GM18517 (cell line): ENCODE measurements around the gene OVOL2.
"Not testable (repeated sequence)": the region's sequence is repeated elsewhere in the genome, so short reads cannot be mapped to it uniquely, and the experiment has no call there.

Experiments
- ATAC-seq: cut with Tn5 transposase; IDR thresholded peaks from one replicate; pipeline ENCODE4 v1.9.1; 2021; ENCODE audit warnings: mild to moderate bottlenecking, moderate library complexity; ENCODE audit not compliant: unreplicated experiment

Gene OVOL2

DNA sequence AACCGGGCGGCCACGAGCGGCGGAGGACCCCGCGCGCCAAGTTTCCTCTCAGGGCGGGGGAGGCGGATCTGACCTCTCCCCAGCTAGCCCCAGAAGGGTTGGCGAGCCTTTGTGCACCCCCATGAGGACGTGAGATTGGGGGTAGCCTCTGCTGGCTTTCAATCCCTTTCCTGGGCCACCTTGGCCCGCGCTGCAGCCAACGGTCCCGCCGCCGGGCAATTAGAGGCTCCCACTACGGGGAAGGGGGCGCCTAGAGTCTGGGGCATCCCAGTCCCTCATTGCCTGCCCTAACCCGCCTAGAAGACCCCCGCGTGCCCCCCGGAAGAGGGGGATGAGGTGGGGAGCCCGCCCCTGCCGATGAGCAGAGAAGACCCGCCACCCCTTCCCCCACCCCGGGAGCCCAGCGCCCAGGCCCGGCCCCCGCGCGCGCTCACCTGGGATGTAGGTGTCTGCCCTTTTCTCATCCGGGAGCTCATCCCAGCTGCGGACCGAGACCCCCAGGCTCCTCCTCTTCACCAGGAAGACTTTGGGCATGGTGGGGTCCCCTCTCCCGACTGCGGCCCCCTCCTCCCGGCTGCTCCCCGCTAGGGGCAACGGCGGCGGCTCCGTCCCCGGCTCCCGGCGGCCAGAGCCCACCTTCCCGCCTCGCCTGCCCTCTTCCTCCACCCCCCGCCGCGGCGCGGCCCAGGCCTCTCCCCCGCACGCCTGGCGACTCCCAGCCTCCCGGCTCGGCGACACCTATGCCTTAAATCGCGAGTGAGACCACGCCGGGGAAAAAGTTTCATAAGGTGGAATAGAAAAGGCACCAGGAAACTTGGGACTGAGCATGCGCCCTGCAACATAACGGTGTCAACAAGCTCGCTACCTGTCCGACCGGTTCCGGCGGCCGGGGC lies at the start of gene OVOL2:
Gene OVOL2, minus strand, starts transcription at position 816 of the 893 bp plus-strand sequence. Its CDS starts 282 bp downstream, at position 534.
- ATAC-seq: no peak

DNA sequence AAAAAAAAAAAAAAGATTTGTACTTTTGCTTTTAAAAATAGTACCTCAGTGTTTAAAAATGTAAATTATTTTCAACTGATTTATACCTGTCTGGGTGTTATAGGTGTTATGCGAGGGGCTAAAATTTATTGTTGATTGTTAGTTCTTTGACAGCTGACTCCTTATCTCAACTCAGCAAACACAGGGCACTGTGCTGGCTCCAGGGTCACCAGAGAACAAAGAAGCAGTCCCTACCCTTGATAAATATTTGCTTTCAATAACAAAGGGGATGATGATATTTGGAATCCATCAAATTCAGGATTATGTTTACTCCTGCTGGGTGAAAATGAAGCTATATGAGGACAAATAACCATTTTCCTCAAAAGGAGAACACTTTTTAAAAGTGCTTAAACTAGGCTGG lies 45.8 kb upstream of the OVOL2 start:
- no peak for ATAC-seq

DNA sequence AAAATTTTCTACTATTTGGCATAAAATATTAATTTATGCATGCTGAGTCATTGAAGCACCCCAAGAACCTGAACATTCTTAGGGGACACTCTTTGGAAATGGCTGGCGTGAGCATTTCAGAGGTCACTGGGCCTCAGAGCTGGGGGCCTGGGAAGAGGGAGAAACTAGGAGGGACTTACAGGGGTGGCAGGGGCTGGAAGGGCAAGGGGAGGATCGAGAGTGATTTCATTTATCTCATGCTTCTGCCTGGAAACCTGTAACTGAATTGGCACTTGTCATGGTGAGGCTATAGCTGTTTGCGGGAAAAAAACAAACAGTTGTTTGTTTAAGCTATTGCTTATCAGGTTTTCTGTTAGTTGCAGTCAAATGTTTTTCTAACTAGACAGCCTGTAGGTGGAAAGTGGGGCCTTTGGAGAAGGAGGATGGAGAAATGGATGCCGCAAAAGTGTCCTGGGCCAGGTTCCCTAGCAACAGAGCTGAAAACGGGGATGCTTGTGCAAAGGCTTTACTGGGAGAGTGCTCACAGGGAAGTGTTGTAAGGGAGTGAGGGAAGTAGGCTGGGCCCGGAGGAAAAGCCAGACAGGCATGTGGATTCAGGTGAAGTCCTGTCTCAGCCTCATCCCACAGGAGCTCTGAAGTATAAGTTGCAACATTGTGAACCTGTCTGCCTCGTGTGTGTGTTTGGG lies 43.6 kb upstream of the OVOL2 start:
- ATAC-seq: no peak

DNA sequence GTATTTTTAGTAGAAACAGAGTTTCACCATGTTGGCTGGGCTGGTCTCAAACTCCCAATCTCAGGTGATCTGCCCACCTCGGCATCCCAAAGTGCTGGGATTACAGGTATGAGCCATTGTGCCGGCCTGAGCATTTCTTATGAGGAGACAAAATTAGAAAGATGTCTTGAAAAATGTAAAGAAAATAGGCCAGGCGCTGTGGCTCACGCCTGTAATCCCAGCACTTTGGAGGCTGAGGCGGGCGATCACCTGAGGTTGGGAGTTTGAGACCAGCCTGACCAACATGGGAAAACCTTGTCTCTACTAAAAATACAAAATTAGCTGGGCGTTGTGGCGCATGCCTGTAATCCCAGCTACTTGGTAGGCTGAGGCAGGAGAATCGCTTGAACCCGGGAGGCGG lies 42.9 kb upstream of the OVOL2 start:
- not testable (repeated sequence) for ATAC-seq

DNA sequence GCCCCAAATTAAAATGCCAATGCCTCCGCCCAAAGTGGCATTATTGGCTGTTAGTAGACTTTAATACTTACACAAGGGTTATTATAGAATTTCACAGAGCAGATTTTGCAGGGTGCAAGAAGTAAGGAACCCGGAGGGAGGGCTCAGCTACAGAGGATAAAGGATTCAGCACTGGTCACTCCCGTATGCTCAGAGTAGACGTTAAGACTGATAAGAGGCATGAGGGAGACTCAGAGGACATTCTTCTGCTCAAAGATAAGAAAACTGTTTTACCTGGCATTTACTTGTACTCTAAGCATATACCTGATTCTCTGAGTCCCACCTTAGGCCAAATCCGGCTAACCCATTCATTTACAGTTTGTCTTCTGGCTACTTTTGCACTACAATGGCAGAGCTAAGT lies 36.5 kb upstream of the OVOL2 start:
- no peak for ATAC-seq

DNA sequence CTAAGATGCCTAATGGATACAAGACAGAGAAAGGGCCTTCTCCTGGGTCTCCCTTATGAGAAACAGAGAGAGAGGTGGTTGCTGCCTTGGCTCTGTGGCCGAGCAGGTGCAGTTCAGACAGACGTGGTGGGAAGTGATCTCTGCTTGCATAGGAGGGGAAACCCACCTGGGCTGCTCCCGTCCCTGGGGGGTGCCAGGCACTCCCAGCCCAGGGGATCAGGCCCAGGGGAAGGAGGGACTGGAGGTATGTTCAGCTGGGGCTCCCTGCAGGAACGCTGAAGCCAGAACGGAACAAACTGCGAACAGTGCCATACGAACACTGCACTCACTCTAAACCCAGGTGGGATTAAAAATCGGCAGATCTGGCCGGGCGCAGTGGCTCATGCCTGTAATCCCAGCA lies 35.7 kb upstream of the OVOL2 start:
- ATAC-seq: no peak

DNA sequence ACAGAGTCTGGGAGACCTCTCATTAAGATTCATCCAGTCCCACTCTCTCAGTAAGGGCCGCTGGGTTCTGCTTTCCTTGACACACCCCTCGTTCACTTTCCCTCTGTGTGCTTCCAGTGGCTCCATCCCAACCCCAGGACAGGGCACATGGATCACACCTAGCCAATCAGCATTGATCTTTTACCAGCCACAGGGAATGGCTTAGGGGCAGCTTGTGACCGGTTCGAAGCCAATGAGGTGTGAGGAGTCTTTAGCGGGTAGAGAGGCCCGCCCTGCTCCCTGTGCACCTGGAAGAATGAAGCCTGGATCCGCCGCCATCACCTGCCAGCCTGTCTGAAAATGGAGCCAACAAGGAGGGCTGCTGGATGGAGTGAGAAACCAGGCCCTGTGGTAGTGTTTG lies 35.2 kb upstream of the OVOL2 start:
- no peak for ATAC-seq

DNA sequence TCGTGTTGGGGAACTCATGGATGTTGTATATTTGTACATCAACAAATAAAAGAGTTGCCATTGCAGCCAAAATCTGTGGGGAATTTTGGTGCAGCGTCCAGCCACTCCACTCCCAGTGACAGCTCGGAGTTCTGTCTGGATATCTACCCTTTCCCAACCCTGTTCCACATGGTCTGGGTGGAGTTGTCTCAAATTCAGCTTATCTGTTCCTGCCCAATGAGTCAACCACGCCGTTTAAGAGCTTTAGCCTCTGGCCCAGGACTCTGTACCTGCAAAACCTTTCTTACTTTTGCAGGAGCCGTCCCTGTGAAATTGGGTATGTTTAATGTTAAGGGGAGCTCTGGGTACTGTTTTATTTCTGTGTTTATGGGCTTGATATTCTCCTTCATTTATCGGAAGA lies 33.9 kb upstream of the OVOL2 start:
- ATAC-seq: no peak

DNA sequence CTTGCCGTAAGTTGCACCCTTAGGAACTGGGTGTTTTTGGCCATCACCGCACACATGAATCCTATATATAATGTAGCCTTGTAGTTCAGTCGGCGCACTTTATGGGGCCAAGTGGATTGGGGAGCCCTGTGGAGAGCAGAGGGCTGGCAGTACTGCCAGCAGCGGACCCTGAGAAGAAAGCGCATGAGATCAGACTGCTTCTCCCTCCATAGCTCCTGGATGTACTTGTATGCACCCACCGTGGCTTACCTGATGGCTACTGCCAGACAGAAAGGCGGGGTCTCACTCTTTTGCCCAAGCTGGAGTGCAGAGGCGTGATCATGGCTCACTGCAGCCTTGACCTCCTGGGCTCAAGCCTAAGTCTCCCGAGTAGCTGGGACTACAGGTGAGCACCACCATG lies 32.8 kb upstream of the OVOL2 start:
- no peak for ATAC-seq

DNA sequence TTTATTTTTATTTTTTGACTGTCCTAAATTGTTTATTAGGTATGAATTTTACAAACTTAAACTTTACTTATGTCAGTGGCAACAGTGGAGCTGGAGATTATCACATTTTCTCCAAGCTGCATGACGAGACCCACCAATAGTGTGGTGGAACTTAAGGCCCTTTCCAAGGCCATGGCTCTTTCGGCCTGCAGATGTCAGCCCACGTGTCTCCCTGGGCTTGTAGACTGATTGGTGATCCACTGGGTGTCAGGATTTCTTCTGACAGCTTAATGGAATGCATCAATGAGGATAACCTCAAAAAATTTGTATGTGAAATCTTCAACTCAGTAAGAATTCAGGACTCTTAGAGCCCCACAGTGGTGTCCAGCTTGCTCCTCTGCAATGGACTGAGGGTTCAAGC lies 32.3 kb upstream of the OVOL2 start:
- ATAC-seq: no peak

DNA sequence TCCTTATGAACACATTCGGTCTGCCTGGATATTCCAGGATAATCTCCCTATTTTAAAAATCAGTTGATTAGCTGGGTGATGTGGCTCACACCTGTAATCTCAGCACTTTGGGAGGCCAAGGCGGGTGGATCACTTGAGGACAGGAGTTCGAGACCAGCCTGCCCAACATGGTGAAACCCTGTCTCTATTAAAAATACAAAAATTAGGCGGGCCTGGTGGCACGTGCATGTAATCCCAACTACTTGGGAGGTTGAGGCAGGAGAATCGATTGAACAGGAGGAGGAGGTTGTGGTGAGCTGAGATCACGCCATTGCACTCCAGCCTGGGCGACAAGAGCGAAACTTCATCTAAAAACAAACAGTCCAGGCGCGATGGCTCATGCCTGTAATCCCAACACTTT lies 31.1 kb upstream of the OVOL2 start:
- ATAC-seq: not testable (repeated sequence)

DNA sequence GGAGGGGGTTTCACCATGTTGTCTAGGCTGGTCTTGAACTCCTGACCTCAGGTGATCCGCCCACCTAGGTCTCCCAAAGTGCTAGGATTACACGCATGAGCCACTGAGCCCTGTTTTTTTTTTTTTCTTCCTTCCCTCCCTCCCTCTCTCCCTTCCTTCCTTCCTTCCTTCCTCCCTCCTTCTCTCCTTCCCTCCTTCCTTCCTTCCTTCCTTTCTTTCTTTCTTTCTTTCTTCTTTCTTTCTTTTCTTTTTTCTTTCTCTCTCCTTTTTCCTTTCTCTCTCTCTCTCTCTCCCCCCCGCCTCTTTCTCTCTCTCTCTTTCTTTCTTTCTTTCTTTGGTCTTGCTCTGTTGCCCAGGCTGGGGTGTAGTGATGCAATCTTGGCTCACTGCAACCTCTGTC lies 30.6 kb upstream of the OVOL2 start:
- not testable (repeated sequence) for ATAC-seq

DNA sequence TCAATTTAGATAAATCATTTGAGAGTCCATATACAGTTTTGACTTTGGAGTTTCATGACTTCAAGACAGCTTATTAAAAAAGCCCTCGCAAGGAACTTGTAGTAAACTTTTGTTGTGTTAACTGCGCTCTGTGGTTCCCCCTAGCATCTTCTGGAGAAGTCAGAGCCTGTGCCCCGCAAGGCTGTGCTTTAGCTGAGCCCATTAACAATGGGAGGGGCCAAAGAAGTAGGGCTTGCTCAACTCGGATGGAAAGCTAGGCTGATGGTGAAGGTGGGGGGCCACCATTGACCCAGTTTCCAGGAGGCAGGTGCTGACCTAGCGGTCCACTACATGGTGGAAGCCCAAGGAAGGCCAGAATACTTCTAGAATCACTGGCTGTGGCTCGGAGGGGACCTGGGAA lies 29.3 kb upstream of the OVOL2 start:
- no peak for ATAC-seq

DNA sequence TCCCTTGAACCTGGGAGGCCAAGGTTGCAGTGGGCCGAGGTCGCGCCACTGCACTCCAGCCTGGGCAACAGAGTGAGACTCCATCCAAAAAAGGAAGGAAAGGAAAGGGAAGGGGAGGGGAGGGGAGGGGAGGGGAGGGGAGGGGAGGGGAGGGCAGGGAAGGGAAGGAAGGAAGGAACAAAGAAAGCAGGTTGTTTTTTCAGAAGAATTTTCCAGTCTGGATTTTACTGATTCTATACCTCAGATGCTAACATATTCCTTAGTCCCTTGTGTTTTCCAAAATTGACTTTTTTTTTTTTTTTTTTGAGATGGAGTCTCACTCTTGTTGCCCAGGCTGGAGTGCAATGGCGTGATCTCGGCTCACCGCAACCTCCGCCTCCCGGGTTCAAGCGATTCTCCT lies 23.1 kb upstream of the OVOL2 start:
- not testable (repeated sequence) for ATAC-seq

DNA sequence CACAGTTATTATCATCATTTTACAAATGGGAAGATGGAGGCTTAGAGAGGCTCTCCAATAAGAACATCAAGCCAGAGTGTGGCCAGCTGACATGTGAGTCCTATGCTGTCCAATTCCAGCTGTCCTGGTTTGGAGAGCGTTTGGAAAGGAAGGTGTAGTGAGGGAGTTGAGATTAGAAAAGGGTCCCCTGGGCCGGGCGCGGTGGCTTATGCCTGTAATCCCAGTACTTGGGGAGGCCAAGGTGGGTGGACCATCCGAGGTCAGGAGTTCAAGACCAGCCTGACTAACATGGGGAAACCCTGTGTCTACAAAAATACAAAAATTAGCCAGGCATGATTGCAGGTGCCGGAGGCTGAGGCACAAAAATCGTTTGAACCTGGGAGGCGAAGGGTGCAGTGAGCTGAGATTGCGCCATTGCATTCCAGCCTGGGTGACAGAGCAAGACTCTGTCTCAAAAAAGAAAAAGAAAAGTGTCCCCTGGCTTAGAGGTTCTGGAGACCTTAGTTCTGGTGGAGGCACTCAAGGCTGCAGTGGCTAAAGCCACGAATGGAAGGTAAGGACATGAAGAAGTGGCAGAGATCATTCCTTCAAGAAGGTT lies 22.1 kb upstream of the OVOL2 start:
- no peak for ATAC-seq

DNA sequence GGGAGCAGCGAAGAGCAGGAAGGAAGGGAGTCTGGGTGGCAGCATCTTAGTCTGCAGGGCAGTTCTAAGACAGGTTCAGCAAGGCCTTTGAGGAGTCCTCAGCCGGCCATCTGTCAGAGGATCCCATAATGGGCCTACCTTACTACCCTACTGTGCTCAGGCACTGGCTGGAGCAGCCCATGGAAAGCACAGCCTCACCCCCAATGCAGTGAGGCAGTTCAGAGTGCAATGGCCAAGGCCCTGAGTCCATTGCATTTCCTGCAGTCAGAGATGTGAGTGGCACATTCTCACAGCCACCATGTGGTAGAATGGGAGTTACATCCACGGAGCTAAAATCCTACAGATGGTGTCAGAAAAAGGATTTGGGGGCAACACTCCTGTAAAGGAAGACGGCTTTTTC lies 19.4 kb upstream of the OVOL2 start:
- ATAC-seq: no peak

DNA sequence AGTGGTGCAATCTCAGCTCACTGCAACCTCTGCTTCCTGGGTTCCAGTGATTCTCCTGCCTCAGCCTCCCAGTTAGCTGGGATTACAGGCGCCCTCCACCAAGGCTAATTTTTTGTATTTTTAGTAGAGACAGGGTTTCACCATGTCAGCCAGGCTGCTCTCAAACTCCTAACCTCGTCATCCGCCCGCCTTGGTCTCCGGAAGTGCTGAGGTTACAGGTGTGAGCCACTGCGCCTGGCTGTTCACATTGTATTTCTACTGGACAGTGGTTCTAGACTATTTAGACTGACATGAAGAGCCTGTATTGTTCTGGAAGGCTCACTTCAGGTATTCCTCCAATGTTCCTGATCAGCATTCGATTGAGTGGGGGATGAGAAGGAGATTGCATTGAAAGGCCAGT lies 14.8 kb upstream of the OVOL2 start:
- no peak for ATAC-seq

DNA sequence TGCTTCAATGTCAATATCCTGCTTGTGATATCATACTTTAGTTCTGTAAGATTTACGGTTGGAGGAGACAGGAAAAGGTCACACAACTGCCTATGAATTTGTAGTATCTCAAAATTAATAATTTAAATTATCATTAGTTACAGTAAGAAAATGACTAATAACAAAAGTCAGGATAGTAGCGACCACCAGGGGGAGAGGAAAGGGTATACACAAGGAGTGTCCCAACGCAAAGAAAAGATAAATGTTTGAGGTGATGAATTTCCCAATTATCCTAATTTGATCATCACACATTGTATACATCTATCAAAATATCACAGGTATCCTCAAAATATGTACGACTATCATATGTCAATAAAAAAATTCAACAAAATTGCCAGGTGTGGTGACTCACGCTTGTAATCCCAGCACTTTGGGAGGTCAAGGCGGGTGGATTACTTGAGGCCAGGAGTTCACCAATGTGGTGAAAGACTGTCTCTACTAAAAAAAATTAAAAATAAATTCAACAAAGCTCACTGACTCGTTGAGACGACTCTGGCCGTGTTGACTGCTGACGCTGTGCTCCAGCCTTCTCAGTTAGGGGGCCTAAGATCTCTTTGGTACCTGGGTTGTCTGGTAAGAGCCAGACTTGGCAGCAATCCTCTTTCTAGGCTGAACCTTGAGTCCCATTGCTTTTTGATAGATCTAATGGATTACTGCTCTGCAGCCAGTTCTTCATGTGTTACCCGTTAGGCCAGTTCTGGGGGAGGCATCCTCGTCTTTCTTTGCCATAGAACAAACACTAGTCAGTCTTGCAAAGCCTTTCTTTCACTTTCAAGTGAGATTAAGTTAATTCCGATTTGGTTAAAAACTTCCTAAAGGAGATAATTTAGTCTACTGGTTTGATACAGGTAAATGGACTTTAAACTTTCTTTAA lies 9.0 kb upstream of the OVOL2 start:
- ATAC-seq: no peak

DNA sequence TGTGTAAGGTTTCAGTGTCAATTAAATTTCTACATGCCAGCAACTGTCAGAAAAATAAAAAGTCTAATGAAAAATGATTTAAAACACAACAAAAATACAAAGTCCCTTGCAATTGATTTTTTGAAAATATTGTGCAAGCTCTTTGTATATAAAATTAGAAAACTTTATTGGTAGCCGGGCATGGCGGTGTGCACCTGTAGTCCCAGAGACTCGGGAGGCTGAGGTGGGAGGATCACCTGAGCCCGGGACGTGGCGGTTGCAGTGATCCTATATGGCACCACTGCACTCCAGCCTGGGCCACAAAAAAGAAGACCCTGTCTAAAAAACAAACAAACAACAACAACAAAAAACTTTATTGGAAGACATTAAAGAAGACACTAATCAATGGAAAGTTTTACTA lies 6.0 kb upstream of the OVOL2 start:
- ATAC-seq: no peak

DNA sequence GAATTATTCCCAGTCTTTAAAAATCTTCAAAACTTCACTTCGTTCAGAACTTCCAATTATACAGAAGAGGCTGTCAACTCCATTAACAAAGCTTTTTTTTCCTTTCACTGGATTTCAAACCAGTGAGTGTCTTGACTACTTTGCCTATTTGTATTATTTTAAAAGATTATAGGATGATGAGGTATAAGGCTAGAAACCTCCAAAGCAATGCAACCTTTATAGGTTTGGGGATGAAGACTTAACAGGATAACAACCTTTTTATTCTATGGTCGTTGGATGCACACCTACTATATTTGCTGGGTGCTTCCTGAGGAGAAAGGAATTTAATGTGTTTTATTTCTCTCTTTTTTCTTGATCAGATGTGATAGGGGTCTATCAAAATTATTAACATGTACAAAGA lies 1.9 kb upstream of the OVOL2 start:
- ATAC-seq: no peak
